HG03103 (cell line): ENCODE measurements around the gene FSD1L.
A peak's percentile ranks its signal among the peaks of the same experiment; 100 is the strongest.
"Not testable (repeated sequence)": the region's sequence is repeated elsewhere in the genome, so short reads cannot be mapped to it uniquely, and the experiment has no call there.

ENCODE experiments used
- ATAC-seq: cut with Tn5 transposase; IDR thresholded peaks from one replicate; pipeline ENCODE4 v1.9.1; 2021; ENCODE audit warnings: low read depth; ENCODE audit not compliant: unreplicated experiment

Gene FSD1L

GRCh38 chr9:105535920-105536668 lies 88.3 kb downstream of the FSD1L start:
- ATAC-seq: no peak

DNA sequence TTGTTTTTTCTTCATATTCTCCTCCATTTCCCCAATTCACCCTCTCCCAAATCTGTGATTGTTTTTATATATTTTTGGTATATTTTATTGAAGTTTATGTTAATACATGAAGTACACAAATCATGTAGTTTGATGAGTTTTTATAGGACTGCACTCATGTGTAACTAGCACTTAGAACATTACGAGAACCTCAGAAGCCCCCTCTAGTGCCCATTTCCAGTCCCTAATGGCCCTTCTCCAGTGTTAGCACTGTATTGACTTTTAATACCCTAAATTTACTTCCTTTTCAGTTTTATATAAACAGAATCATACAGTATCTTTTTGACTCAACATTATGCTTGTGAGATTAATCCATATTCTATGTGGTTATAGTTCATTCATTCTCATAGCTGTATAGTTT lies 91.6 kb downstream of the FSD1L start:
- ATAC-seq: no peak

- ATAC-seq: peak; percentile 65
Measured at GRCh38 chr9:105541838-105542237, 94.0 kb downstream of the FSD1L start.

GRCh38 chr9:105554042-105554441 lies 106.2 kb downstream of the FSD1L start:
- no peak for ATAC-seq

DNA sequence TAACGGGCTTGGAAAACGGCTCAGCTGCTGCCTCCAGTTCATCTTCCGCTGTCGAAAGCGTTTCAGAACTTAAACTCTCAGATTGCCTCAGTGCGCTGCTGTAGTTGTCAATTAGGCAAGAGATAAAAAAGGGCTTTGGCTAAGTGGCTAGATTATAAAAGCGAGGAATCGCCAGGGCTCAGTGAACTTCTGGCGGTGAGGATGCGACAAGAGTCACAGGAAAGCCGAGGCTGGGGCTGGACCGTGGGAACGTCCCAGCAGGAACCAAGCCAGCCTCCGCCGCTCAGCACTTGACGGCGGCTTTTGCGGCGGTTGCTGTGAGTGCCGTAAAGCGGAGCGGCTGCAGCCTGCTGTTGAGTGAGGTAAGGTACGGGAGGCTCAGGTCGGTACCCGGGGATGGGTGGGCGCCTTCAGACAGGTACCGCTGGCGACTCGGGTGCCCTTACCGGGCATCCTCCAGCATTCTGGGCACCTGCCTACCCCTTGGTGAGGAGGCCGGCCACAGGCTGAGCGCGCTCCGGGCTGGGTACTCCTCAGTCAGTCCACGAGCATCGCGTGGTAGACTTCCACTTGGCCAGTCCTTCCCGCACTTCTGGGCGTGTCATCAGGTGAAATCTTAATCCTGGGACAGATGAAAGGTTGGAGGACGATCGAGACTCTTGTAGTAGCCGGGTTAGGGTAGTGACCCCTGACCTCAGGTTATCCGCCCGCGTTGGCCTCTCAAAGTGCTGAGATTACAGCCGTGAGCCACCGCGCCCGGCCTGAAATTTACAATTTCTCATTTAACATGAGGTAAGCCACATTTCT lies 110.2 kb downstream of the FSD1L start, which contains the start of gene FKTN:
Gene FKTN, plus strand, starts transcription at position 328 of the 807 bp plus-strand sequence. CDS start 16,902 bp downstream, outside the sequence.
- peak; percentile 93 for ATAC-seq

DNA sequence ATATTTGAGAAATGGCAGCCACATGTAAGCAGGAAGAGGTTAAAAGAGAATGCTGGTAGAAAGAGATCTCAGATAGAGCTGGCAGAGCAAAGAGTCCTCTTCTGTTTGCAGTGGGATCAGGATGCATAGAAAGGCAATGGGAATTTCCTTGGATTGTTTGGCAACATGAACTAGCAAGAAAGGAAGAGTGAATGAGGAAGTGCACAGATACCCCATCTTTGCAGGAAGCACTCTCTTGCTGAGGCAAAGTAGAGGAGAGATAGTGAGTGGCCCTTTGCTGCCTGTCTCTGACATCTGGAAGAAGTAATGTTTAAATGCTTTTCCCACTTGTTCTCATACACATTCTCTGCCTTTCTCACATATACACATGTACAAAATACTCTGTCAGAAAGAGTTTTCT lies 124.6 kb downstream of the FSD1L start:
- ATAC-seq: no peak

DNA sequence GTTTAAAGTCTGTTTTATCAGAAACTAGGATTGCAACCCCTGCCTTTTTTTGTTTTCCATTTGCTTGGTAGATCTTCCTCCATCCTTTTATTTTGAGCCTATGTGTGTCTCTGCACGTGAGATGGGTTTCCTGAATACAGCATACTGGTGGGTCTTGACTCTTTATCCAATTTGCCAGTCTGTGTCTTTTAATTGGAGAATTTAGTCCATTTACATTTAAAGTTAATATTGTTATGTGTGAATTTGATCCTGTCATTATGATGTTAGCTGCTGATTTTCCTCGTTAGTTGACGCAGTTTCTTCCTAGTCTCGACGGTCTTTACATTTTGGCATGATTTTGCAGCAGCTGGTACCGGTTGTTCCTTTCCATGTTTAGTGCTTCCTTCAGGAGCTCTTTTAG lies 132.1 kb downstream of the FSD1L start:
- not testable (repeated sequence) for ATAC-seq

- ATAC-seq: not testable (repeated sequence)
Measured at GRCh38 chr9:105581550-105581949, 133.7 kb downstream of the FSD1L start.

DNA sequence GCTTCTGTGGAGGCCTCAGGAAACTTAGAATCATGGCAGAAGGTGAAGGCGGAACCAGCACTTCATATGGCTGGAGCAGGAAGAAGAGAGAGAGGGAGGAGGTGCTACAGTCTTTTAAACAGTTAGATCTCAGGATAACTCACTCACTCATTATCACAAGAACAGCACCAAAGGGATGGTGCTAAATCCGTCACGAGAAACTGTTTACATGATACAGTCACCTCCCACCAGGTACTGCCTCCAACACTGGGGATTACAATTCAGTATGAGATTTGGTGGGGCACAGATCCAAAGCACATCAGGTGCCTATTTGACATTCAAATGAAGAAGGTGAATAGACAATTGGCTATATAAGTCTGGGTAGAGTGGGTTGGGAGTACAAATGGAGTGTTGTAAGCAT lies 145.3 kb downstream of the FSD1L start:
- no peak for ATAC-seq
